Left lung (tissue), 10 donors: Measurements from ENCODE around the gene GPD1L. TPM values are rescaled to one million over a fixed set of nuclear protein-coding genes. Genes with fewer than 3 reads are reported as not detected.

Experiments used
- ATAC-seq: fragments of 200-7000 bp; cut with Tn5 transposase; one replicate; pipeline ENCODE4 v1.9.1; 2020; ENCODE audit warnings: moderate library complexity
- DNase-seq, 4 donors: peaks; one replicate each; pipeline ENCODE4 v3.0.0-alpha.2; 2013 to 2020
- H3K27ac ChIP-seq, 2 donors: fragments of 200-600 bp; sonication (generic) in 1 of 2; one replicate each; pipeline versions ENCODE4 v1.5.0 to v1.8.0; 2020 to 2021
- H3K27me3 ChIP-seq, 2 donors: fragments of 200-600 bp; sonication (generic) in 1 of 2; one replicate each; pipeline versions ENCODE4 v1.5.0 to v1.8.0; 2020 to 2021
- H3K36me3 ChIP-seq, 2 donors: fragments of 200-600 bp; sonication (generic) in 1 of 2; one replicate each; pipeline versions ENCODE4 v1.5.0 to v1.8.0; 2020 to 2021
- H3K4me1 ChIP-seq, 2 donors: fragments of 200-600 bp; one replicate each; pipeline ENCODE4 v1.8.0; 2021
- H3K4me3 ChIP-seq, 2 donors: fragments of 200-600 bp; sonication (generic) in 1 of 2; one replicate each; pipeline versions ENCODE4 v1.5.0 to v1.8.0; 2020 to 2021; ENCODE audit warnings: mild to moderate bottlenecking in 1 of 2
- H3K9me3 ChIP-seq, 2 donors: fragments of 200-600 bp; sonication (generic) in 1 of 2; one replicate each; pipeline versions ENCODE4 v1.5.0 to v1.8.0; 2020 to 2021
- intact Hi-C, 2 donors: fragments of 100-400 bp; cut with DNase I; formaldehyde crosslinking; loops; one replicate each; pipeline versions ENCODE4 v1.11.2 to v1.14.2; 2022
- polyA plus RNA-seq, 6 donors: library from polyadenylated mRNA; unstranded; fragments of 120-200 nt; gene quantifications; one replicate each; pipeline ENCODE4 v1.2.1, GENCODE V29; 2013; ENCODE audit not compliant: insufficient read length in 6 of 6
- total RNA-seq, 2 donors: library from RNA; stranded (reverse); fragmentation: NEBNext Ultra II Directional; extraction: Animal tissue kit (Norgen Biotek cat#: 25700); gene quantifications; one replicate each; pipeline ENCODE4 v1.2.1, GENCODE V29; 2021
- TF ChIP-seq, protein P1 (sequence below), 2 donors: fragments of 200-600 bp; sonication (generic) in 1 of 2; IDR thresholded peaks; one replicate each; pipeline versions ENCODE4 v1.5.0 to v1.8.0; 2021; ENCODE audit warnings: antibody characterized with exemption in 2 of 2
- donor health status: DM: no; HTN: yes; CAD: no.
- donor health status: DM: no; HTN: no; CAD: no.

GPD1L gene
- total and polyA plus RNA-seq, 8 donors, result 36.0 to 62.4 (median 41.9) TPM

GRCh38 chr3:32216172-32216783, 109.9 kb downstream of the GPD1L start:
- H3K36me3 ChIP-seq, result no peaks in the 10 kb centered on the region
- no peak overlapping the region for H3K4me3 ChIP-seq
- intact Hi-C loops, result no loop called here
- H3K4me1 ChIP-seq, result no peaks in the 10 kb centered on the region
- no peak for ATAC-seq
- DNase-seq, result no peak
- TF ChIP-seq, protein P1, sequence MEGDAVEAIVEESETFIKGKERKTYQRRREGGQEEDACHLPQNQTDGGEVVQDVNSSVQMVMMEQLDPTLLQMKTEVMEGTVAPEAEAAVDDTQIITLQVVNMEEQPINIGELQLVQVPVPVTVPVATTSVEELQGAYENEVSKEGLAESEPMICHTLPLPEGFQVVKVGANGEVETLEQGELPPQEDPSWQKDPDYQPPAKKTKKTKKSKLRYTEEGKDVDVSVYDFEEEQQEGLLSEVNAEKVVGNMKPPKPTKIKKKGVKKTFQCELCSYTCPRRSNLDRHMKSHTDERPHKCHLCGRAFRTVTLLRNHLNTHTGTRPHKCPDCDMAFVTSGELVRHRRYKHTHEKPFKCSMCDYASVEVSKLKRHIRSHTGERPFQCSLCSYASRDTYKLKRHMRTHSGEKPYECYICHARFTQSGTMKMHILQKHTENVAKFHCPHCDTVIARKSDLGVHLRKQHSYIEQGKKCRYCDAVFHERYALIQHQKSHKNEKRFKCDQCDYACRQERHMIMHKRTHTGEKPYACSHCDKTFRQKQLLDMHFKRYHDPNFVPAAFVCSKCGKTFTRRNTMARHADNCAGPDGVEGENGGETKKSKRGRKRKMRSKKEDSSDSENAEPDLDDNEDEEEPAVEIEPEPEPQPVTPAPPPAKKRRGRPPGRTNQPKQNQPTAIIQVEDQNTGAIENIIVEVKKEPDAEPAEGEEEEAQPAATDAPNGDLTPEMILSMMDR (IDR thresholded peaks at IDR 0.05), result no peak
- no peak overlapping the region for H3K27ac ChIP-seq
- H3K27me3 ChIP-seq, result no peaks in the 10 kb centered on the region
- peaks cover 0 to 8% of the 10 kb centered on the region in 2 donors for H3K9me3 ChIP-seq

DNA sequence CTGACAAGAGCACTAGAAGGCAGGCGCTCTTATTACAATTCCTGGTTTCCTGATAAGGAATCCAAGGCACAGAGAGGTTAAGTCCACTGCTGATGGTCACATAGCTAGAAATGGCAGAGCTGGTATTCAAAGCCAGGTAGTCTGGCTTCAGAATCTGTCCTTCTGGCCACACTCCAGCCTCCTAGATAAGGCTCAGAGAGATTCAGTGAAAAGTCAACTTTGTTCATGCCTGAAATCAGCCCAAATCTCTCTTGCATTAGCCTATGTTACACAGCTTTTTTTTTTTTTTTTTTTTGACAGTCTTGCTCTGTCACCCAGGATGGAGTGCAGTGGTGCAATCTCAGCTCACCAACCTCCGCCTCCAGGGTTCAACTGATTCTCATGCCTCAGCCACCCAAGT, 110.9 kb downstream of the GPD1L start:
- no peaks in the 10 kb centered on the region for H3K27me3 ChIP-seq
- no peaks in the 10 kb centered on the region for H3K36me3 ChIP-seq
- no peak for DNase-seq
- intact Hi-C loops, result no loop called here
- H3K27ac ChIP-seq, result no peak overlapping the region
- no peak overlapping the region for H3K4me3 ChIP-seq
- ATAC-seq, result no peak
- TF ChIP-seq, protein P1 (IDR thresholded peaks at IDR 0.05), result no peak
- no peaks in the 10 kb centered on the region for H3K4me1 ChIP-seq
- peaks cover 0 to 8% of the 10 kb centered on the region in 2 donors for H3K9me3 ChIP-seq

Other genes with a start within 250 kb of the GPD1L start
- 10 to 100 TPM; 26.6 to 27.2 TPM for gene OSBPL10, start 125.4 kb upstream of the GPD1L start, total RNA-seq
- gene OSBPL10, start 125.4 kb upstream of the GPD1L start, polyA plus RNA-seq, result 10 to 100 TPM; 29.9 to 42.6 (median 40.4) TPM
- gene ZNF860, start 124.9 kb upstream of the GPD1L start, total RNA-seq, result 1 to 10 TPM; 1.9 to 2.3 TPM
- gene ZNF860, start 124.9 kb upstream of the GPD1L start, polyA plus RNA-seq, result 10 to 100 TPM in 5 of 6 donors, 1 to 10 TPM in 1; 8.4 to 15.2 (median 11.9) TPM
- 10 to 100 TPM; 17.0 to 20.0 TPM for gene CMTM8, start 132.1 kb downstream of the GPD1L start, total RNA-seq
- gene CMTM8, start 132.1 kb downstream of the GPD1L start, polyA plus RNA-seq, result 10 to 100 TPM; 12.0 to 13.9 (median 12.2) TPM